Sigmoid colon (tissue), 4 donors: ENCODE results near the gene SIAH2.

ENCODE experiments used
- CTCF ChIP-seq, 4 experiments: fragments of 450-650 bp in 3 of 4; fragments of 200-600 bp in 1 of 4; IDR thresholded peaks; one replicate each; pipeline ENCODE4 v1.5.1; 2016 to 2019; ENCODE audit warnings: antibody characterized with exemption in 4 of 4, mild to moderate bottlenecking in 3 of 4, moderate library complexity in 2 of 4
- EP300 ChIP-seq, 4 donors: sonication (generic); formaldehyde crosslinking; IDR thresholded peaks; one replicate each; pipeline ENCODE4 v1.6.1; 2017; ENCODE audit warnings: antibody characterized with exemption in 4 of 4
- POLR2A ChIP-seq, 2 donors: fragments of 450-650 bp; IDR thresholded peaks; one replicate each; pipeline ENCODE4 v1.6.1; 2016; ENCODE audit warnings: antibody characterized with exemption in 2 of 2, mild to moderate bottlenecking in 2 of 2, moderate library complexity in 2 of 2
- POLR2AphosphoS5 ChIP-seq, 4 donors: sonication (generic); formaldehyde crosslinking; IDR thresholded peaks; one replicate each; pipeline ENCODE4 v1.6.1; 2017; ENCODE audit warnings: antibody characterized with exemption in 4 of 4

- no peak for TF ChIP-seq CTCF (IDR thresholded peaks at IDR 0.05)
- no peak for TF ChIP-seq POLR2A (IDR thresholded peaks at IDR 0.05)
- no peak for TF ChIP-seq EP300 (IDR thresholded peaks at IDR 0.05)
- TF ChIP-seq POLR2AphosphoS5 (IDR thresholded peaks at IDR 0.05) = no peak
Observed at GRCh38 chr3:150733936-150734794, 28.8 kb downstream of the SIAH2 start.
